HCT116 (cell line): ENCODE measurements around the gene BABAM2.

Experiments
- CEBPB ChIP-seq: IDR thresholded peaks from 2 replicates; pipeline ENCODE4 v1.6.1; 2012; ENCODE audit warnings: low read depth
- EZH2 ChIP-seq: fragments of 200-600 bp; sonication (generic); IDR thresholded peaks from 2 replicates; pipeline ENCODE4 v1.6.1; 2017; ENCODE audit warnings: antibody characterized with exemption, mixed run types
- POLR2A ChIP-seq: IDR thresholded peaks from 2 replicates; pipeline ENCODE4 v1.7.0; 2011; ENCODE audit warnings: borderline replicate concordance; ENCODE audit not compliant: insufficient read depth, insufficient read length; ENCODE audit errors: extremely low read depth
- POLR2AphosphoS5 ChIP-seq: IDR thresholded peaks from 2 replicates; pipeline ENCODE4 v1.6.1; 2011; ENCODE audit warnings: mild to moderate bottlenecking, low read depth, low read length, moderate library complexity
- SRF ChIP-seq: IDR thresholded peaks from 2 replicates; pipeline ENCODE4 v1.6.1; 2012; ENCODE audit warnings: low read depth
- TCF7L2 ChIP-seq: IDR thresholded peaks from 2 replicates; pipeline ENCODE4 v1.7.0; 2011; ENCODE audit warnings: borderline replicate concordance, inconsistent platforms; ENCODE audit not compliant: insufficient read depth, insufficient read length; ENCODE audit errors: extremely low read depth
- YY1 ChIP-seq: IDR thresholded peaks from 2 replicates; pipeline ENCODE4 v1.6.1; 2011; ENCODE audit warnings: low read length, low read depth, moderate library complexity, mild to moderate bottlenecking; ENCODE audit not compliant: insufficient replicate concordance; ENCODE audit errors: extremely low read depth
- ZNF274 ChIP-seq: fragments of 200-500 bp; sonication (Bioruptor generic); IDR thresholded peaks from 2 replicates; pipeline ENCODE4 v1.6.1; 2014; ENCODE audit warnings: mild to moderate bottlenecking, low read depth, low read length, inconsistent platforms
- TF ChIP-seq, protein P1 (sequence below), 3 experiments: fragments of 200-600 bp in 1 of 3; sonication (generic) in 1 of 3; IDR thresholded peaks in 2 of 3; conservative IDR thresholded peaks in 1 of 3; 2 replicates each; pipeline ENCODE4 v1.5.1; 2012 to 2017; ENCODE audit warnings: low read depth in 2 of 3, low read length in 2 of 3, antibody characterized with exemption in 1 of 3, borderline replicate concordance in 1 of 3, control low read depth in 1 of 3, mild to moderate bottlenecking in 1 of 3, mixed read lengths in 1 of 3, mixed run types in 1 of 3, moderate library complexity in 1 of 3; ENCODE audit not compliant: insufficient read depth in 1 of 3
- TF ChIP-seq, protein P2 (sequence below): IDR thresholded peaks from 2 replicates; pipeline ENCODE4 v1.6.1; 2012

DNA sequence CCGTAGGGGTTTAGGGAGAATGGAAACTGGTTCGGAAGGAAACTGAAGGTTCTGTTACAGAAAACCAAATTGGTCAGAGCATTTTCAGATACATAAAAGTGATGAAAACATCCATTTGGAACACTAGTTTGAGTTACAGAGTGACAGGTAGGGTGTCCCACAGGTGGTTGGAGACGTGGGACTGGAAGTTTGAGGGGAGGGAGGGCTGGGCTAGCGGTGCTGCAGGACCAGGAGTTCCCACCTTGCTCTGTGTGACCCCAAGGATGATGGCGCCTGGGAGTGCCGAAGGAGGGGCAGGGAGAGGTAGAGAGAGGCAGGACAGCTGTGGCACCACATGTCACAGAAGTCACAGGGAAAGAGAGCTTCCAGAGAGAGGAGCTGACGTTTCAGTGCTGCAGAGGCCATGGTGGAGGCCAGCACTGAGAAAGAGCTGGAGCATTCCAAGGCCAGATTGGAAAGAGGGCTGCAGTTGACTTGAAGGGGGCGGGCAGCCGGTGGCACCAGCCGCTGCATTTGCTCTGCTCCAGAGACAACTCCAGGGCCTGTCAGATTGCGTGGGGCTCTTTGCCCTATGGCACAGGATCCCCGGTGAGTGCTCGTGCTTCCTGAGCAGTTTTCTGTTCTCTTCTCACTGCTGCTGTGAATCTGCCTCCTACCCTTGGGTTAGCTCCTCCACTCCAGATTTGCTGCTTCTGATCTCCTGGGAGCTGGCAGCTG, 445.9 kb downstream of the BABAM2 start:
- TF ChIP-seq TCF7L2 (no peak), CEBPB (no peak), POLR2A (no peak), YY1 (no peak), EZH2 (no peak), SRF (no peak), POLR2AphosphoS5 (no peak), ZNF274 (no peak)
- TF ChIP-seq, protein P1, sequence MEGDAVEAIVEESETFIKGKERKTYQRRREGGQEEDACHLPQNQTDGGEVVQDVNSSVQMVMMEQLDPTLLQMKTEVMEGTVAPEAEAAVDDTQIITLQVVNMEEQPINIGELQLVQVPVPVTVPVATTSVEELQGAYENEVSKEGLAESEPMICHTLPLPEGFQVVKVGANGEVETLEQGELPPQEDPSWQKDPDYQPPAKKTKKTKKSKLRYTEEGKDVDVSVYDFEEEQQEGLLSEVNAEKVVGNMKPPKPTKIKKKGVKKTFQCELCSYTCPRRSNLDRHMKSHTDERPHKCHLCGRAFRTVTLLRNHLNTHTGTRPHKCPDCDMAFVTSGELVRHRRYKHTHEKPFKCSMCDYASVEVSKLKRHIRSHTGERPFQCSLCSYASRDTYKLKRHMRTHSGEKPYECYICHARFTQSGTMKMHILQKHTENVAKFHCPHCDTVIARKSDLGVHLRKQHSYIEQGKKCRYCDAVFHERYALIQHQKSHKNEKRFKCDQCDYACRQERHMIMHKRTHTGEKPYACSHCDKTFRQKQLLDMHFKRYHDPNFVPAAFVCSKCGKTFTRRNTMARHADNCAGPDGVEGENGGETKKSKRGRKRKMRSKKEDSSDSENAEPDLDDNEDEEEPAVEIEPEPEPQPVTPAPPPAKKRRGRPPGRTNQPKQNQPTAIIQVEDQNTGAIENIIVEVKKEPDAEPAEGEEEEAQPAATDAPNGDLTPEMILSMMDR (IDR thresholded peaks at IDR 0.05 in 2 of 3, conservative IDR thresholded peaks at IDR 0.05 in 1 of 3; ENCODE audit: borderline replicate concordance in 1 of 3, insufficient read depth in 1 of 3, low read depth in 2 of 3, low read length in 2 of 3), result no peak
- TF ChIP-seq, protein P2, sequence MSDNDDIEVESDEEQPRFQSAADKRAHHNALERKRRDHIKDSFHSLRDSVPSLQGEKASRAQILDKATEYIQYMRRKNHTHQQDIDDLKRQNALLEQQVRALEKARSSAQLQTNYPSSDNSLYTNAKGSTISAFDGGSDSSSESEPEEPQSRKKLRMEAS, result no peak
